GM18520 (cell line): ENCODE results near the gene SFSWAP.
"Not testable (repeated sequence)": the region's sequence is repeated elsewhere in the genome, so short reads cannot be mapped to it uniquely, and the experiment has no call there.

Experiments used
- ATAC-seq: cut with Tn5 transposase; IDR thresholded peaks from one replicate; pipeline ENCODE4 v1.9.1; 2021; ENCODE audit not compliant: unreplicated experiment

SFSWAP gene

GRCh38 chr12:131679186-131679585 is 31.7 kb upstream of the SFSWAP start:
- ATAC-seq = not testable (repeated sequence)

GRCh38 chr12:131679816-131680215 is 31.1 kb upstream of the SFSWAP start:
- not testable (repeated sequence) for ATAC-seq

- not testable (repeated sequence) for ATAC-seq
Measured at GRCh38 chr12:131680392-131681256, 30.3 kb upstream of the SFSWAP start.

GRCh38 chr12:131681257-131681620 is 29.7 kb upstream of the SFSWAP start:
- ATAC-seq = no peak

- peak; percentile 65 for ATAC-seq
Measured at GRCh38 chr12:131681746-131682509, 29.0 kb upstream of the SFSWAP start.

GRCh38 chr12:131682510-131682895 is 28.4 kb upstream of the SFSWAP start:
- no peak for ATAC-seq

- no peak for ATAC-seq
Measured at GRCh38 chr12:131683266-131684014, 27.4 kb upstream of the SFSWAP start.

GRCh38 chr12:131684015-131684725 is 26.7 kb upstream of the SFSWAP start:
- no peak for ATAC-seq

- no peak for ATAC-seq
Measured at GRCh38 chr12:131687346-131688125, 23.4 kb upstream of the SFSWAP start.

- no peak for ATAC-seq
Measured at GRCh38 chr12:131688131-131688844, 22.6 kb upstream of the SFSWAP start.

GRCh38 chr12:131688845-131689154 is 22.1 kb upstream of the SFSWAP start:
- ATAC-seq = no peak

- no peak for ATAC-seq
Measured at GRCh38 chr12:131690320-131690719, 20.6 kb upstream of the SFSWAP start.

- ATAC-seq = no peak
Measured at GRCh38 chr12:131692431-131692830, 18.5 kb upstream of the SFSWAP start.

GRCh38 chr12:131693149-131693548 is 17.7 kb upstream of the SFSWAP start:
- ATAC-seq = no peak

- ATAC-seq = no peak
Measured at GRCh38 chr12:131694116-131694838, 16.6 kb upstream of the SFSWAP start.

GRCh38 chr12:131695968-131696367 is 14.9 kb upstream of the SFSWAP start:
- ATAC-seq = no peak

GRCh38 chr12:131698286-131698685 is 12.6 kb upstream of the SFSWAP start:
- ATAC-seq = no peak

GRCh38 chr12:131699434-131699833 is 11.5 kb upstream of the SFSWAP start:
- no peak for ATAC-seq

- ATAC-seq = no peak
Measured at GRCh38 chr12:131700271-131700670, 10.6 kb upstream of the SFSWAP start.
